Naive B cell (primary cell): ENCODE data around the gene CCNDBP1. TPM values are rescaled to one million over a fixed set of nuclear protein-coding genes. Genes with fewer than 3 reads are reported as not detected.

Experiments used
- ATAC-seq, 2 donors: fragments of 150-1000 bp; cut with Tn5 transposase; 2 replicates each; pipeline ENCODE4 v1.10.0; 2021; ENCODE audit warnings: low read depth in 2 of 2, mild to moderate bottlenecking in 2 of 2, moderate library complexity in 2 of 2
- DNase-seq: peaks from one replicate; pipeline ENCODE4 v3.0.0; 2022
- H3K27ac Mint-ChIP-seq, 6 donors: one replicate each; pipeline ENCODE4 v1.8.0; 2020 to 2022; ENCODE audit warnings: mild to moderate bottlenecking in 6 of 6, mixed read lengths in 6 of 6, moderate library complexity in 5 of 6, inconsistent platforms in 2 of 6
- H3K27me3 Mint-ChIP-seq, 3 donors: one replicate each; pipeline ENCODE4 v1.8.0; 2021 to 2022; ENCODE audit warnings: mixed read lengths in 3 of 3, mild to moderate bottlenecking in 1 of 3
- H3K36me3 Mint-ChIP-seq, 2 donors: one replicate each; pipeline ENCODE4 v1.8.0; 2020 to 2022; ENCODE audit warnings: mixed read lengths in 2 of 2, inconsistent platforms in 1 of 2, mild to moderate bottlenecking in 1 of 2
- H3K4me1 Mint-ChIP-seq, 3 donors: one replicate each; pipeline ENCODE4 v1.8.0; 2020 to 2022; ENCODE audit warnings: mixed read lengths in 3 of 3, inconsistent platforms in 1 of 3, mild to moderate bottlenecking in 1 of 3, moderate library complexity in 1 of 3
- H3K4me3 Mint-ChIP-seq, 8 donors: one replicate each; pipeline ENCODE4 v1.8.0; 2020 to 2022; ENCODE audit warnings: mild to moderate bottlenecking in 8 of 8, mixed read lengths in 8 of 8, moderate library complexity in 8 of 8, inconsistent platforms in 2 of 8
- H3K9me3 Mint-ChIP-seq, 7 donors: one replicate each; pipeline ENCODE4 v1.8.0; 2020 to 2022; ENCODE audit warnings: mixed read lengths in 7 of 7, mild to moderate bottlenecking in 5 of 7, inconsistent platforms in 2 of 7, moderate library complexity in 1 of 7
- polyA plus RNA-seq, 6 donors: library from polyadenylated mRNA; unstranded; fragments of 300-500 nt; fragmentation: Illumina TruSeq; gene quantifications; one replicate each; pipeline ENCODE4 v1.2.3, GENCODE V29; 2021; ENCODE audit warnings: low read depth in 6 of 6

Gene CCNDBP1
- polyA plus RNA-seq, 6 donors from 2014 or later, result 188 to 255 (median 234) TPM

GRCh38 chr15:43246261-43246774, 61.1 kb downstream of the CCNDBP1 start:
- DNase-seq, result no peak
- Mint-ChIP-seq H3K4me1 (peaks cover 0 to 6% (median 5%) of the 10 kb centered on the region in 3 donors), H3K36me3 (no peaks in the 10 kb centered on the region), H3K9me3 (peaks cover 0 to 3% (median 0%) of the 10 kb centered on the region in 7 donors), H3K27me3 (peaks cover 0 to 6% (median 0%) of the 10 kb centered on the region in 3 donors), H3K4me3 (no peak overlapping the region), H3K27ac (no peak overlapping the region)
- no peak for ATAC-seq

Other genes starting within 250 kb of the CCNDBP1 start
- 10 to 100 TPM; 16.7 to 32.8 (median 20.5) TPM for gene UBR1, start 79.4 kb upstream of the CCNDBP1 start, polyA plus RNA-seq
- gene TMEM62, start 51.8 kb upstream of the CCNDBP1 start, polyA plus RNA-seq, result 10 to 100 TPM; 17.2 to 27.8 (median 25.2) TPM
- gene EPB42, start 35.6 kb downstream of the CCNDBP1 start, polyA plus RNA-seq, result under 1 TPM in 1 of 6 donors, not detected in 5; 0.17 TPM
- not detected for gene TGM5, start 81.5 kb downstream of the CCNDBP1 start, polyA plus RNA-seq
- not detected for gene TGM7, start 116.9 kb downstream of the CCNDBP1 start, polyA plus RNA-seq
- 1 to 10 TPM; 1.8 to 5.9 (median 4.7) TPM for gene LCMT2, start 145.2 kb downstream of the CCNDBP1 start, polyA plus RNA-seq
- gene ZSCAN29, start 185.6 kb downstream of the CCNDBP1 start, polyA plus RNA-seq, result 10 to 100 TPM in 2 of 6 donors, 1 to 10 TPM in 4; 3.9 to 14.2 (median 9.7) TPM
- 10 to 100 TPM in 5 of 6 donors, 1 to 10 TPM in 1; 3.1 to 16.5 (median 11.3) TPM for gene TUBGCP4, start 185.7 kb downstream of the CCNDBP1 start, polyA plus RNA-seq